HEK293 (cell line): ENCODE results near the gene DNAJB2.

Source experiments
- CTCF ChIA-PET: fragments of 350-600 bp; formaldehyde crosslinking; extraction: SDS; loops from one replicate; lab custom pipeline; 2021; ENCODE audit warnings: antibody characterized with exemption; lab: Yijun Ruan, JAX
- POLR2A ChIA-PET: fragments of 300-600 bp; formaldehyde crosslinking; extraction: SDS; loops from one replicate; lab custom pipeline; 2020; ENCODE audit warnings: antibody characterized with exemption, inconsistent platforms; lab: Yijun Ruan, JAX
- H3K27ac ChIP-seq: fragments of 200-500 bp; sonication (Bioruptor generic); 2 replicates; pipeline ENCODE4 v1.5.1; 2014; ENCODE audit warnings: low read depth, low read length, control low read depth, inconsistent platforms; ENCODE audit errors: extremely low read depth
- H3K36me3 ChIP-seq, 2 experiments: fragments of 200-500 bp in 1 of 2; sonication (Bioruptor generic) in 1 of 2; 1 replicate in 1 of 2; 2 replicates in 1 of 2; pipeline ENCODE4 v1.5.1; 2014 to 2017; ENCODE audit warnings: inconsistent platforms in 2 of 2, low read length in 2 of 2; ENCODE audit not compliant: control insufficient read depth in 2 of 2, insufficient read depth in 1 of 2
- H3K4me1 ChIP-seq: fragments of 200-500 bp; sonication (Bioruptor generic); 2 replicates; pipeline ENCODE4 v1.5.1; 2014; ENCODE audit warnings: mild to moderate bottlenecking, low read length, inconsistent platforms; ENCODE audit not compliant: control insufficient read depth, insufficient read depth
- H3K4me3 ChIP-seq: 2 replicates; pipeline ENCODE4 v1.5.1; 2011; ENCODE audit warnings: low read depth, mild to moderate bottlenecking, control low read depth, low read length, moderate library complexity
- H3K9me3 ChIP-seq: fragments of 200-500 bp; sonication (Bioruptor generic); 2 replicates; pipeline ENCODE4 v1.5.1; 2014; ENCODE audit warnings: low read depth, low read length, inconsistent platforms; ENCODE audit not compliant: control insufficient read depth, insufficient read depth
- IKZF3 ChIP-seq: fragments of 450-650 bp; IDR thresholded peaks from 2 replicates; pipeline ENCODE4 v1.5.0; 2018; ENCODE audit warnings: missing biosample characterization, mild to moderate bottlenecking, missing genetic modification characterization, moderate library complexity
- KLF7 ChIP-seq: fragments of 450-650 bp; formaldehyde crosslinking; IDR thresholded peaks from 2 replicates; pipeline ENCODE4 v1.5.1; 2016; ENCODE audit warnings: missing biosample characterization, missing genetic modification characterization, borderline replicate concordance
- MYNN ChIP-seq: fragments of 450-650 bp; formaldehyde crosslinking; IDR thresholded peaks from 2 replicates; pipeline ENCODE4 v1.5.1; 2016; ENCODE audit warnings: missing biosample characterization, missing genetic modification characterization, borderline replicate concordance
- SP7 ChIP-seq: fragments of 450-650 bp; formaldehyde crosslinking; IDR thresholded peaks from 2 replicates; pipeline ENCODE4 v1.5.1; 2016; ENCODE audit warnings: missing biosample characterization, missing genetic modification characterization
- ZBTB10 ChIP-seq: fragments of 450-650 bp; formaldehyde crosslinking; IDR thresholded peaks from 2 replicates; pipeline ENCODE4 v1.5.1; 2016; ENCODE audit warnings: missing biosample characterization, missing genetic modification characterization
- ZFP69B ChIP-seq: fragments of 450-650 bp; formaldehyde crosslinking; IDR thresholded peaks from 2 replicates; pipeline ENCODE4 v1.5.1; 2016; ENCODE audit warnings: missing biosample characterization, missing genetic modification characterization
- ZNF121 ChIP-seq: fragments of 450-650 bp; formaldehyde crosslinking; IDR thresholded peaks from 2 replicates; pipeline ENCODE4 v1.5.1; 2016; ENCODE audit warnings: missing biosample characterization, missing genetic modification characterization
- ZNF138 ChIP-seq: fragments of 450-650 bp; formaldehyde crosslinking; IDR thresholded peaks from 2 replicates; pipeline ENCODE4 v1.5.1; 2016; ENCODE audit warnings: missing biosample characterization, missing genetic modification characterization, borderline replicate concordance
- ZNF146 ChIP-seq: fragments of 450-650 bp; formaldehyde crosslinking; IDR thresholded peaks from 2 replicates; pipeline ENCODE4 v1.5.1; 2016; ENCODE audit warnings: missing biosample characterization, missing genetic modification characterization
- ZNF214 ChIP-seq: fragments of 450-650 bp; formaldehyde crosslinking; IDR thresholded peaks from 2 replicates; pipeline ENCODE4 v1.5.1; 2017; ENCODE audit warnings: missing biosample characterization, mild to moderate bottlenecking, missing genetic modification characterization, borderline replicate concordance
- ZNF223 ChIP-seq: fragments of 450-650 bp; formaldehyde crosslinking; IDR thresholded peaks from 2 replicates; pipeline ENCODE4 v1.5.1; 2016; ENCODE audit warnings: missing biosample characterization, missing genetic modification characterization
- ZNF398 ChIP-seq: fragments of 450-650 bp; formaldehyde crosslinking; IDR thresholded peaks from 2 replicates; pipeline ENCODE4 v1.5.1; 2017; ENCODE audit warnings: missing biosample characterization, missing genetic modification characterization
- ZNF404 ChIP-seq: fragments of 450-650 bp; formaldehyde crosslinking; IDR thresholded peaks from 2 replicates; pipeline ENCODE4 v1.5.1; 2017; ENCODE audit warnings: missing biosample characterization, missing genetic modification characterization
- ZNF433 ChIP-seq: fragments of 450-650 bp; formaldehyde crosslinking; IDR thresholded peaks from 2 replicates; pipeline ENCODE4 v1.5.1; 2016; ENCODE audit warnings: missing biosample characterization, missing genetic modification characterization, low read depth
- ZNF561 ChIP-seq: fragments of 450-650 bp; IDR thresholded peaks from 2 replicates; pipeline ENCODE4 v1.5.1; 2018; ENCODE audit warnings: missing biosample characterization, missing genetic modification characterization, borderline replicate concordance
- ZNF610 ChIP-seq: fragments of 450-650 bp; formaldehyde crosslinking; IDR thresholded peaks from 2 replicates; pipeline ENCODE4 v1.5.1; 2016; ENCODE audit warnings: missing biosample characterization, missing genetic modification characterization, borderline replicate concordance
- ZNF624 ChIP-seq: fragments of 450-650 bp; formaldehyde crosslinking; IDR thresholded peaks from 2 replicates; pipeline ENCODE4 v1.5.1; 2017; ENCODE audit warnings: missing biosample characterization, missing genetic modification characterization
- ZNF658 ChIP-seq: fragments of 450-650 bp; formaldehyde crosslinking; IDR thresholded peaks from 2 replicates; pipeline ENCODE4; 2016; ENCODE audit warnings: missing biosample characterization, missing genetic modification characterization
- ZNF670 ChIP-seq: fragments of 450-650 bp; formaldehyde crosslinking; IDR thresholded peaks from 2 replicates; pipeline ENCODE4 v1.5.1; 2016; ENCODE audit warnings: missing biosample characterization, missing genetic modification characterization, low read depth
- ZNF768 ChIP-seq: fragments of 450-650 bp; formaldehyde crosslinking; IDR thresholded peaks from 2 replicates; pipeline ENCODE4 v1.5.1; 2018; ENCODE audit warnings: missing biosample characterization, mild to moderate bottlenecking, missing genetic modification characterization
- ZNF791 ChIP-seq: fragments of 450-650 bp; formaldehyde crosslinking; IDR thresholded peaks from 2 replicates; pipeline ENCODE4 v1.5.1; 2016; ENCODE audit warnings: missing biosample characterization, missing genetic modification characterization
- ZSCAN16 ChIP-seq: fragments of 450-650 bp; formaldehyde crosslinking; IDR thresholded peaks from 2 replicates; pipeline ENCODE4 v1.5.1; 2016; ENCODE audit warnings: missing biosample characterization, missing genetic modification characterization
- TF ChIP-seq, protein P1 (sequence below): fragments of 450-650 bp; formaldehyde crosslinking; IDR thresholded peaks from 2 replicates; pipeline ENCODE4 v1.5.1; 2016; ENCODE audit warnings: missing biosample characterization, missing genetic modification characterization
- TF ChIP-seq, protein P2 (sequence below): fragments of 450-650 bp; formaldehyde crosslinking; IDR thresholded peaks from 2 replicates; pipeline ENCODE4 v1.5.1; 2016; ENCODE audit warnings: missing biosample characterization, missing genetic modification characterization
- TF ChIP-seq, protein P3 (sequence below): fragments of 450-650 bp; formaldehyde crosslinking; IDR thresholded peaks from 2 replicates; pipeline ENCODE4 v1.5.1; 2016; ENCODE audit warnings: missing biosample characterization, missing genetic modification characterization, low read depth

The DNAJB2 gene

GRCh38 chr2:219325136-219325535, 46.0 kb downstream of the DNAJB2 start:
- Histone ChIP-seq H3K36me3 (no peaks in the 10 kb centered on the region), H3K9me3 (no peaks in the 10 kb centered on the region), H3K4me3 (no peak overlapping the region), H3K4me1 (no peaks in the 10 kb centered on the region), H3K27ac (no peak overlapping the region)
- CTCF ChIA-PET: interaction anchor here (0.6 kb wide), 1 partner anchor 149 kb away, joined by 4 read pairs; no protein-coding TSS in a partner anchor
- POLR2A ChIA-PET: no interaction called here
- TF ChIP-seq ZNF658 (tag by site-specific recombination) (no peak), ZNF121 (no peak), IKZF3 (no peak), ZSCAN16 (tag by site-specific recombination) (no peak), MYNN (tag by site-specific recombination) (no peak), ZNF433 (tag by site-specific recombination) (no peak), ZNF768 (no peak), ZNF670 (tag by site-specific recombination) (no peak), ZNF223 (tag by site-specific recombination) (no peak), ZNF404 (no peak), ZNF561 (tag by site-specific recombination) (no peak), SP7 (tag by site-specific recombination) (no peak), ZNF791 (tag by site-specific recombination) (no peak), ZNF214 (tag by site-specific recombination) (no peak)
- TF ChIP-seq, protein P1, sequence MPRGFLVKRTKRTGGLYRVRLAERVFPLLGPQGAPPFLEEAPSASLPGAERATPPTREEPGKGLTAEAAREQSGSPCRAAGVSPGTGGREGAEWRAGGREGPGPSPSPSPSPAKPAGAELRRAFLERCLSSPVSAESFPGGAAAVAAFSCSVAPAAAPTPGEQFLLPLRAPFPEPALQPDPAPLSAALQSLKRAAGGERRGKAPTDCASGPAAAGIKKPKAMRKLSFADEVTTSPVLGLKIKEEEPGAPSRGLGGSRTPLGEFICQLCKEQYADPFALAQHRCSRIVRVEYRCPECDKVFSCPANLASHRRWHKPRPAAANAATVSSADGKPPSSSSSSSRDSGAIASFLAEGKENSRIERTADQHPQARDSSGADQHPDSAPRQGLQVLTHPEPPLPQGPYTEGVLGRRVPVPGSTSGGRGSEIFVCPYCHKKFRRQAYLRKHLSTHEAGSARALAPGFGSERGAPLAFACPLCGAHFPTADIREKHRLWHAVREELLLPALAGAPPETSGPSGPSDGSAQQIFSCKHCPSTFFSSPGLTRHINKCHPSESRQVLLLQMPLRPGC (tag by site-specific recombination): no peak
- TF ChIP-seq, protein P2, sequence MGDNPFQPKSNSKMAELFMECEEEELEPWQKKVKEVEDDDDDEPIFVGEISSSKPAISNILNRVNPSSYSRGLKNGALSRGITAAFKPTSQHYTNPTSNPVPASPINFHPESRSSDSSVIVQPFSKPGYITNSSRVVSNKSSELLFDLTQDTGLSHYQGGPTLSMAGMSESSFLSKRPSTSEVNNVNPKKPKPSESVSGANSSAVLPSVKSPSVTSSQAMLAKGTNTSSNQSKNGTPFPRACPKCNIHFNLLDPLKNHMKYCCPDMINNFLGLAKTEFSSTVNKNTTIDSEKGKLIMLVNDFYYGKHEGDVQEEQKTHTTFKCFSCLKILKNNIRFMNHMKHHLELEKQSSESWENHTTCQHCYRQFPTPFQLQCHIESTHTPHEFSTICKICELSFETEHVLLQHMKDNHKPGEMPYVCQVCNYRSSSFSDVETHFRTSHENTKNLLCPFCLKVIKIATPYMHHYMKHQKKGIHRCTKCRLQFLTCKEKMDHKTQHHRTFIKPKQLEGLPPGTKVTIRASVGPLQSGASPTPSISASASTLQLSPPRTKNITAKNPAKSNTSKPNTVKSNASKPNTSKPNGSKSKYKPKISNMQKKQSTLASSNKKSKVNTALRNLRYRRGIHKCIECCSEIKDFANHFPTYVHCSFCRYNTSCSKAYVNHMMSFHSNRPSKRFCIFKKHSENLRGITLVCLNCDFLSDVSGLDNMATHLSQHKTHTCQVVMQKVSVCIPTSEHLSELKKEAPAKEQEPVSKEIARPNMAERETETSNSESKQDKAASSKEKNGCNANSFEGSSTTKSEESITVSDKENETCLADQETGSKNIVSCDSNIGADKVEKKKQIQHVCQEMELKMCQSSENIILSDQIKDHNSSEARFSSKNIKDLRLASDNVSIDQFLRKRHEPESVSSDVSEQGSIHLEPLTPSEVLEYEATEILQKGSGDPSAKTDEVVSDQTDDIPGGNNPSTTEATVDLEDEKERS: no peak
- TF ChIP-seq, protein P3, sequence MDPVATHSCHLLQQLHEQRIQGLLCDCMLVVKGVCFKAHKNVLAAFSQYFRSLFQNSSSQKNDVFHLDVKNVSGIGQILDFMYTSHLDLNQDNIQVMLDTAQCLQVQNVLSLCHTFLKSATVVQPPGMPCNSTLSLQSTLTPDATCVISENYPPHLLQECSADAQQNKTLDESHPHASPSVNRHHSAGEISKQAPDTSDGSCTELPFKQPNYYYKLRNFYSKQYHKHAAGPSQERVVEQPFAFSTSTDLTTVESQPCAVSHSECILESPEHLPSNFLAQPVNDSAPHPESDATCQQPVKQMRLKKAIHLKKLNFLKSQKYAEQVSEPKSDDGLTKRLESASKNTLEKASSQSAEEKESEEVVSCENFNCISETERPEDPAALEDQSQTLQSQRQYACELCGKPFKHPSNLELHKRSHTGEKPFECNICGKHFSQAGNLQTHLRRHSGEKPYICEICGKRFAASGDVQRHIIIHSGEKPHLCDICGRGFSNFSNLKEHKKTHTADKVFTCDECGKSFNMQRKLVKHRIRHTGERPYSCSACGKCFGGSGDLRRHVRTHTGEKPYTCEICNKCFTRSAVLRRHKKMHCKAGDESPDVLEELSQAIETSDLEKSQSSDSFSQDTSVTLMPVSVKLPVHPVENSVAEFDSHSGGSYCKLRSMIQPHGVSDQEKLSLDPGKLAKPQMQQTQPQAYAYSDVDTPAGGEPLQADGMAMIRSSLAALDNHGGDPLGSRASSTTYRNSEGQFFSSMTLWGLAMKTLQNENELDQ (tag by site-specific recombination): no peak

DNA sequence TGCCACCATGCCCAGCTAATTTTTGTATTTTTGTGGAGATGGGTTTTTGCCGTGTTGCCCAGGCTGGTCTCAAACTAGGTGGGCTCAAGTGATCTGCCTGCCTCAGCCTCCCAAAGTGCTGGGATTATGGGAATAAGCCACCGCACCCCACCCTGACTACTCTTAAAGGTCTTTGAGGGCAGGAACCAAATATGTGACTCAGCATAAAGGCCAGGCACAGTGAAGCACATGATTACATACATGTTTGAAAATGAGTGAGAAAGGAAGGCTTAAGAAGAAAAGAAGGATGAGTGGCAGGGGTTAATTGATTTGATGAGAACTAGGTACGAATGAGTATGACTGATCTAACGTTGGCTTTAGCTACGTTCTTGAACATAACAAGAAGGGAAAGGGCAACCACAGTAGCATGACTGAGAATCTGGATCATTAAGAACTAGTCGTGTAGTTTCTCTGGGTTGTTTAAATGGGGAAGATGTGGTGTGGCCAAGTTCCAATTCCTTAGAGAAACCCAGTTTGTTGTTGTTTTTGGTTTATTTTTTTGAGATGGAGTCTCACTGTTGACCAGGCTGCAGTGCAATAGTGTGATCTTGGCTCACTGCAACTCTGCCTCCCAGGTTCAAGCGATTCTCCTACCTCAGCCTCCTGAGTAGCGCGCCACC, 46.6 kb downstream of the DNAJB2 start:
- Histone ChIP-seq H3K4me1 (no peaks in the 10 kb centered on the region), H3K4me3 (no peak overlapping the region), H3K27ac (no peak overlapping the region), H3K36me3 (no peaks in the 10 kb centered on the region), H3K9me3 (no peaks in the 10 kb centered on the region)
- CTCF ChIA-PET: interaction anchor here (0.6 kb wide), 1 partner anchor 148 kb away, joined by 4 read pairs; no protein-coding TSS in a partner anchor
- POLR2A ChIA-PET: no interaction called here
- TF ChIP-seq ZNF610 (tag by site-specific recombination) (no peak), ZNF624 (tag by site-specific recombination) (no peak), KLF7 (no peak), ZFP69B (tag by site-specific recombination) (no peak), ZNF138 (no peak), ZNF146 (tag by site-specific recombination) (no peak), ZNF398 (tag by site-specific recombination) (no peak), ZBTB10 (tag by site-specific recombination) (no peak)
